Panc1 (cell line): ENCODE measurements around the gene KRTAP15-1. TPM values are rescaled to one million over a fixed set of nuclear protein-coding genes. Genes with fewer than 3 reads are reported as not detected.

Experiments used
- ATAC-seq: fragments of 200-7000 bp; cut with Tn5 transposase; 2 replicates; pipeline ENCODE4 v1.9.1; 2020; ENCODE audit warnings: mild to moderate bottlenecking, moderate library complexity
- Bru-seq: library from RNA; stranded (reverse); fragments of 400-500 nt; gene quantifications from one replicate; lab custom pipeline; 2021; lab: Mats Ljungman, UMichigan
- BruChase-seq, 2 experiments: library from RNA; stranded (reverse); fragments of 400-500 nt; gene quantifications; one replicate each; lab custom pipeline; 2021; lab: Mats Ljungman, UMichigan
- BruUV-seq: library from RNA; stranded (reverse); fragments of 400-500 nt; replicated peaks from 2 replicates; lab custom pipeline; 2021; lab: Mats Ljungman, UMichigan
- CTCF ChIA-PET: fragments of 300-600 bp; sonication (Branson Sonifier 250); formaldehyde crosslinking; loops from one replicate; lab custom pipeline; 2022; ENCODE audit warnings: antibody characterized with exemption; lab: Charles Lee
- POLR2A ChIA-PET: fragments of 300-600 bp; sonication (Branson Sonifier 250); formaldehyde crosslinking; loops from one replicate; lab custom pipeline; 2022; ENCODE audit warnings: antibody characterized with exemption; lab: Charles Lee
- DNase-seq: peaks from one replicate; pipeline ENCODE4 v3.0.0-alpha.2; 2010; ENCODE audit warnings: low read depth, low spot score
- H3K27ac ChIP-seq: 2 replicates; pipeline ENCODE4 v1.5.1; 2011; ENCODE audit warnings: mild to moderate bottlenecking, low read length, inconsistent platforms
- H3K27me3 ChIP-seq: fragments of 200-500 bp; sonication (Bioruptor generic); 2 replicates; pipeline ENCODE4 v1.6.0; 2014; ENCODE audit warnings: low read length, inconsistent platforms; ENCODE audit not compliant: control insufficient read depth, insufficient read depth
- H3K36me3 ChIP-seq: fragments of 200-500 bp; sonication (Bioruptor generic); 2 replicates; pipeline ENCODE4 v1.5.1; 2014; ENCODE audit warnings: inconsistent platforms, mild to moderate bottlenecking, low read length, moderate library complexity; ENCODE audit not compliant: control insufficient read depth, insufficient read depth
- H3K4me1 ChIP-seq: 2 replicates; pipeline ENCODE4 v1.5.1; 2011; ENCODE audit warnings: inconsistent platforms, mild to moderate bottlenecking, low read length, moderate library complexity; ENCODE audit not compliant: control insufficient read depth, insufficient read depth
- H3K4me3 ChIP-seq, 2 experiments: 2 replicates each; pipeline ENCODE4 v1.5.1; 2011 to 2012; ENCODE audit warnings: low read depth in 2 of 2, low read length in 2 of 2, mild to moderate bottlenecking in 2 of 2, inconsistent platforms in 1 of 2, moderate library complexity in 1 of 2
- H3K9me3 ChIP-seq: fragments of 200-500 bp; sonication (Bioruptor generic); 2 replicates; pipeline ENCODE4 v1.5.1; 2014; ENCODE audit warnings: low read depth, mild to moderate bottlenecking, inconsistent platforms, low read length, moderate library complexity; ENCODE audit not compliant: control insufficient read depth, insufficient read depth
- POLR2AphosphoS5 ChIP-seq: IDR thresholded peaks from 2 replicates; pipeline ENCODE4 v1.6.1; 2012; ENCODE audit warnings: mild to moderate bottlenecking, low read depth, low read length, moderate library complexity
- REST ChIP-seq, 2 experiments: IDR thresholded peaks; 2 replicates each; pipeline ENCODE4 v1.6.1; 2011 to 2012; ENCODE audit warnings: low read depth in 2 of 2, control low read depth in 1 of 2, low read length in 1 of 2, mild to moderate bottlenecking in 1 of 2, moderate library complexity in 1 of 2; ENCODE audit not compliant: insufficient read depth in 1 of 2
- SIN3A ChIP-seq: IDR thresholded peaks from 2 replicates; pipeline ENCODE4 v1.6.1; 2012; ENCODE audit warnings: low read depth, mild to moderate bottlenecking, low read length, moderate library complexity, borderline replicate concordance; ENCODE audit not compliant: insufficient read depth
- TCF7L2 ChIP-seq: IDR thresholded peaks from 2 replicates; pipeline ENCODE4 v1.6.1; 2011; ENCODE audit warnings: mild to moderate bottlenecking, low read depth, low read length, inconsistent platforms
- in situ Hi-C: cut with HindIII; loops from 2 replicates; pipeline ENCODE4 v1.10.0; 2016; ENCODE audit warnings: low sequenced_read_pairs, low pct_unique_long_range_greater_than_20kb
- intact Hi-C: fragments of 100-400 bp; cut with micrococcal nuclease; formaldehyde crosslinking; loops from one replicate; pipeline ENCODE4 v1.10.0; 2022; ENCODE audit not compliant: unreplicated experiment
- long read RNA-seq: library from polyadenylated mRNA; unstranded; transcript quantifications from one replicate; pipeline ENCODE4 v2.0.0, GENCODE V29; 2021; ENCODE audit not compliant: unreplicated experiment
- polyA plus RNA-seq: library from polyadenylated mRNA; unstranded; fragments of >200 nt; gene quantifications from one replicate; pipeline ENCODE4 v1.2.1, GENCODE V29; 2012; ENCODE audit warnings: missing spikeins; ENCODE audit not compliant: insufficient read length
- total RNA-seq: library from RNA; stranded (reverse); gene quantifications from one replicate; pipeline ENCODE4 v1.2.1, GENCODE V29; 2021; ENCODE audit not compliant: unreplicated experiment
- TF ChIP-seq, protein P1 (sequence below): fragments of 450-650 bp; IDR thresholded peaks from 2 replicates; pipeline ENCODE4 v1.5.1; 2017; ENCODE audit warnings: mild to moderate bottlenecking

The KRTAP15-1 gene
- total RNA-seq, result not detected
- polyA plus RNA-seq, result not detected
- not detected for Bru-seq, nascent RNA
- BruChase-seq, experiment 1, labeled RNA remaining after a 2-hour chase, result not detected
- BruChase-seq, experiment 2, labeled RNA remaining after a 6-hour chase, result not detected
- long read RNA-seq, result 0 reads

DNA sequence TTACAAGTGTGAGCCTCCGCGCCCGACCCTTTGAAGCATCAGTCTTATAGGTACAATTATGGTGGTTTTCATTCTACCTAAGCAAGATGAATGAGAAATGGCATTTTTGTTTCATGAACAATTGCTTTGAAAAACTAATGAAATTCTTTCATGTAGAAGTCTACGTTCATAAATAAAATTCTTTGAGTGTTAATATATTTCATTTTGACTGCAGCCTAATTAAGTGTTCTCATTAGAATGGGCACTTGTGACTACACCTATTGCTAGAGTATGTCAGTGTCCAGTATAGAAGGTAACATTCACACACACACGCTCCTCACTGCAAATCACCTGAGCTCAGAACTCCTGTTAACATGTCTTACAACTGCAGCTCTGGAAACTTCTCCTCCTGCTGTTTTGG is at the start of gene KRTAP15-1:
KRTAP15-1 (plus strand) TSS at position 301 of the 400 bp plus-strand sequence; CDS start at position 354, 53 bp downstream.
- ChIA-PET POLR2A (no interaction called here), CTCF (no interaction called here)
- DNase-seq (no peak), ATAC-seq (no peak)
- BruUV-seq, result no TSS peak
- H3K4me1 ChIP-seq, result no peaks in the 10 kb centered on the region
- TF ChIP-seq POLR2AphosphoS5 (no peak), REST (IDR thresholded peaks at IDR 0.05; ENCODE audit: insufficient read depth in 1 of 2, low read depth in 2 of 2, low read length in 1 of 2) (no peak), TCF7L2 (no peak), SIN3A (no peak)
- TF ChIP-seq, protein P1, sequence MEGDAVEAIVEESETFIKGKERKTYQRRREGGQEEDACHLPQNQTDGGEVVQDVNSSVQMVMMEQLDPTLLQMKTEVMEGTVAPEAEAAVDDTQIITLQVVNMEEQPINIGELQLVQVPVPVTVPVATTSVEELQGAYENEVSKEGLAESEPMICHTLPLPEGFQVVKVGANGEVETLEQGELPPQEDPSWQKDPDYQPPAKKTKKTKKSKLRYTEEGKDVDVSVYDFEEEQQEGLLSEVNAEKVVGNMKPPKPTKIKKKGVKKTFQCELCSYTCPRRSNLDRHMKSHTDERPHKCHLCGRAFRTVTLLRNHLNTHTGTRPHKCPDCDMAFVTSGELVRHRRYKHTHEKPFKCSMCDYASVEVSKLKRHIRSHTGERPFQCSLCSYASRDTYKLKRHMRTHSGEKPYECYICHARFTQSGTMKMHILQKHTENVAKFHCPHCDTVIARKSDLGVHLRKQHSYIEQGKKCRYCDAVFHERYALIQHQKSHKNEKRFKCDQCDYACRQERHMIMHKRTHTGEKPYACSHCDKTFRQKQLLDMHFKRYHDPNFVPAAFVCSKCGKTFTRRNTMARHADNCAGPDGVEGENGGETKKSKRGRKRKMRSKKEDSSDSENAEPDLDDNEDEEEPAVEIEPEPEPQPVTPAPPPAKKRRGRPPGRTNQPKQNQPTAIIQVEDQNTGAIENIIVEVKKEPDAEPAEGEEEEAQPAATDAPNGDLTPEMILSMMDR, result no peak
- H3K4me3 ChIP-seq, result no peak within 1 kb of the TSS
- H3K9me3 ChIP-seq, result no peaks in the 10 kb centered on the region
- no peak within 1 kb of the TSS for H3K27ac ChIP-seq
- H3K27me3 ChIP-seq, result no peaks in the 10 kb centered on the region
- H3K36me3 ChIP-seq, result no peaks in the 10 kb centered on the region
- intact Hi-C loops, result no loop called here
- in situ Hi-C loops, result no loop called here

GRCh38 chr21:30391492-30392025 is 48.5 kb upstream of the KRTAP15-1 start:
- intact Hi-C loops, result no loop called here
- Histone ChIP-seq H3K9me3 (no peaks in the 10 kb centered on the region), H3K4me1 (no peaks in the 10 kb centered on the region), H3K27ac (no peak overlapping the region), H3K27me3 (no peaks in the 10 kb centered on the region), H3K4me3 (no peak overlapping the region), H3K36me3 (no peaks in the 10 kb centered on the region)
- ChIA-PET POLR2A (no interaction called here), CTCF (no interaction called here)
- no peak for ATAC-seq
- BruUV-seq, result no TSS peak
- no peak for DNase-seq
- TF ChIP-seq, protein P1, result no peak
- TF ChIP-seq TCF7L2, result no peak
- no peak for TF ChIP-seq REST (IDR thresholded peaks at IDR 0.05; ENCODE audit: insufficient read depth in 1 of 2, low read depth in 2 of 2, low read length in 1 of 2)
- TF ChIP-seq SIN3A, result no peak
- in situ Hi-C loops, result no loop called here
